Stomach (tissue), 9 donors: ENCODE results near the gene HMGN1. TPM values are rescaled to one million over a fixed set of nuclear protein-coding genes. Genes with fewer than 3 reads are reported as not detected.

Experiments
- DNase-seq, 2 donors: peaks; one replicate each; pipeline versions ENCODE4 v3.0.0 to v3.0.0-alpha.2; 2013 to 2019
- H3K27ac ChIP-seq, 5 donors: fragments of 200-600 bp in 4 of 5; sonication (generic) in 4 of 5; one replicate each; pipeline ENCODE4 v1.5.1; 2013 to 2019; ENCODE audit warnings: mild to moderate bottlenecking in 1 of 5, moderate library complexity in 1 of 5
- H3K27me3 ChIP-seq, 3 donors: fragments of 200-600 bp; sonication (generic); one replicate each; pipeline ENCODE4 v1.5.1; 2017 to 2019; ENCODE audit warnings: mixed run types in 1 of 3
- H3K36me3 ChIP-seq, 4 donors: fragments of 200-600 bp; sonication (generic); 1 replicate in 3 of 4; 2 replicates in 1 of 4; pipeline ENCODE4 v1.5.1; 2016 to 2019
- H3K4me1 ChIP-seq, 4 donors: fragments of 200-600 bp; sonication (generic); one replicate each; pipeline ENCODE4 v1.5.1; 2016 to 2019
- H3K4me3 ChIP-seq, 4 donors: fragments of 200-600 bp; sonication (generic) in 3 of 4; one replicate each; pipeline ENCODE4 v1.5.1; 2016 to 2019; ENCODE audit warnings: mild to moderate bottlenecking in 1 of 4
- H3K9me3 ChIP-seq, 4 donors: fragments of 200-600 bp; sonication (generic); one replicate each; pipeline ENCODE4 v1.5.1; 2016 to 2019
- EP300 ChIP-seq: sonication (generic); formaldehyde crosslinking; IDR thresholded peaks from one replicate; pipeline ENCODE4 v1.6.1; 2017; ENCODE audit warnings: antibody characterized with exemption
- POLR2A ChIP-seq, 4 donors: fragments of 450-650 bp; IDR thresholded peaks; one replicate each; pipeline ENCODE4 v1.6.1; 2016; ENCODE audit warnings: antibody characterized with exemption in 4 of 4, control low read depth in 2 of 4, mild to moderate bottlenecking in 1 of 4, moderate library complexity in 1 of 4
- POLR2AphosphoS5 ChIP-seq, 3 donors: sonication (generic); formaldehyde crosslinking; IDR thresholded peaks; one replicate each; pipeline ENCODE4 v1.6.1; 2016; ENCODE audit warnings: antibody characterized with exemption in 3 of 3
- WGBS, 5 donors: extraction: QIAGEN DNeasy Blood & Tissue Kit in 3 of 5; methylation state at CpG; one replicate each; pipeline versions ENCODE4 v1.1.5 to v1.1.7; 2013 to 2018; 5-methylcytosine and 5-hydroxymethylcytosine counted together
- intact Hi-C: fragments of 100-400 bp; cut with DNase I; formaldehyde crosslinking; loops from one replicate; pipeline ENCODE4 v1.15.1; 2023; ENCODE audit warnings: low total_unique reads
- polyA plus RNA-seq, 3 donors: library from polyadenylated mRNA; stranded (reverse); fragments of 200-250 nt; gene quantifications; one replicate each; pipeline ENCODE4 v1.2.3, GENCODE V29; 2013
- total RNA-seq, 5 donors: library from RNA; depleted of rRNA; stranded (reverse); fragments of >200 nt; gene quantifications; one replicate each; pipeline versions ENCODE4 v1.1.0 to v1.2.3, GENCODE V29; 2014 to 2016
- TF ChIP-seq, protein P1 (sequence below), 7 experiments: fragments of 450-650 bp in 4 of 7; fragments of 200-600 bp in 3 of 7; sonication (generic) in 3 of 7; IDR thresholded peaks; one replicate each; pipeline ENCODE4 v1.5.1; 2016 to 2019; ENCODE audit warnings: antibody characterized with exemption in 7 of 7, control low read depth in 2 of 7, mild to moderate bottlenecking in 1 of 7
- donor health status: healthy with polysubstance abuse.
- donor health status: Bipolar disorder and iron deficiency.
- donor health status: healthy.

HMGN1 gene
- total and polyA plus RNA-seq, 8 donors: 39.1 to 321 (median 131) TPM

DNA sequence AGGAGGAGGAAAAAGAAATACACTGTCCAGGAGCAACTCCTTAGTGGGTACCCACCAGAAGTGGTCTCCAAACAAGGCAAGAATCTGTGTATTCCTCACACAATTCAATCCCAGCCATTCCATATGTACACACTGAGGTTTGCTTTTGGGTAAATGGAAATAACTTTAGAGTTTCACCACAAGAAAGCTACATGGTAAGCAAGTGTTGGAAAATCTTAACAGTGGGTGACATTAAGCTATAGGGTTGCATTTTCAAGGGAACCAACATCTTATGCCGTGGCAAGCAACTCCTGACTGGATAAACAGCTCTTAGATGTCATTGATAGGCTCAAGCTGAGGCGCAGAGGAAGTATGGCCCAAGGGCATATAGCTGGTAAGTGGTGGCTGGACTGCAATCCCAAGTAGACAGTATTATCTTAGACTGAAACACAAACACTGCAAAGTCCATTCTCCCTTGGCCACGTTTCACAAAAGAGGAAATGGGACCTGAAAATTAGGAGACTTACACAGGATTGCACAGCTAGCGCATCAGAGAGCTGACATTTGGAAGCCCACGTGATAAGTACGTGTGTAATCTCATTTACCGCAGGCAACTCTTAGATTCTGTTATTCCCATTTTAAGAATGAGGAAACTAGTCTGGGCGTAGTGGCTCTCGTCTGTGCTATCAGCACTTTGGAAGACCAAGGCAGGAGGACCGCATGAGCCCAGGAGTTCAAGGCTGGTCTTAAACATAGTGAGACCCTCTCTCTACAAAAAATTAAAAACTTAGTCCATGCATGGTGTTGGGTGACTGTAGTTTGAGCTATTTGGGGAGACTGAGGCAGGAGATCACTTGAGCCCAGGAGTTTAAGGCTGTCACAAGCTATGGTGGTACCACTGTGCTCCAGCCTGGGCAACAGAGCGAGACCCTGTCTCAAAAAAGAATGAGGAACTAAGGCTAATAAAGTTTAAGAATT is 31.5 kb downstream of the HMGN1 start:
- Histone ChIP-seq H3K27me3 (no peaks in the 10 kb centered on the region), H3K27ac (peak overlapping the region in 2 of 5 donors; percentile 2 to 45), H3K36me3 (no peaks in the 10 kb centered on the region), H3K4me1 (peaks cover 4 to 37% (median 18%) of the 10 kb centered on the region in 4 donors), H3K9me3 (no peaks in the 10 kb centered on the region), H3K4me3 (no peak overlapping the region)
- peak in 1 of 2 donors; percentile 56 for DNase-seq
- intact Hi-C loops: no loop called here
- 29 to 52% (median 40%) methylated on average over 11 of the region's 11 CpGs for WGBS, 5 donors
- TF ChIP-seq, protein P1, sequence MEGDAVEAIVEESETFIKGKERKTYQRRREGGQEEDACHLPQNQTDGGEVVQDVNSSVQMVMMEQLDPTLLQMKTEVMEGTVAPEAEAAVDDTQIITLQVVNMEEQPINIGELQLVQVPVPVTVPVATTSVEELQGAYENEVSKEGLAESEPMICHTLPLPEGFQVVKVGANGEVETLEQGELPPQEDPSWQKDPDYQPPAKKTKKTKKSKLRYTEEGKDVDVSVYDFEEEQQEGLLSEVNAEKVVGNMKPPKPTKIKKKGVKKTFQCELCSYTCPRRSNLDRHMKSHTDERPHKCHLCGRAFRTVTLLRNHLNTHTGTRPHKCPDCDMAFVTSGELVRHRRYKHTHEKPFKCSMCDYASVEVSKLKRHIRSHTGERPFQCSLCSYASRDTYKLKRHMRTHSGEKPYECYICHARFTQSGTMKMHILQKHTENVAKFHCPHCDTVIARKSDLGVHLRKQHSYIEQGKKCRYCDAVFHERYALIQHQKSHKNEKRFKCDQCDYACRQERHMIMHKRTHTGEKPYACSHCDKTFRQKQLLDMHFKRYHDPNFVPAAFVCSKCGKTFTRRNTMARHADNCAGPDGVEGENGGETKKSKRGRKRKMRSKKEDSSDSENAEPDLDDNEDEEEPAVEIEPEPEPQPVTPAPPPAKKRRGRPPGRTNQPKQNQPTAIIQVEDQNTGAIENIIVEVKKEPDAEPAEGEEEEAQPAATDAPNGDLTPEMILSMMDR (IDR thresholded peaks at IDR 0.05): no peak
- TF ChIP-seq POLR2AphosphoS5 (IDR thresholded peaks at IDR 0.05): peak in 1 of 3 donors; percentile 36
- no peak for TF ChIP-seq POLR2A (IDR thresholded peaks at IDR 0.05)
- no peak for TF ChIP-seq EP300

DNA sequence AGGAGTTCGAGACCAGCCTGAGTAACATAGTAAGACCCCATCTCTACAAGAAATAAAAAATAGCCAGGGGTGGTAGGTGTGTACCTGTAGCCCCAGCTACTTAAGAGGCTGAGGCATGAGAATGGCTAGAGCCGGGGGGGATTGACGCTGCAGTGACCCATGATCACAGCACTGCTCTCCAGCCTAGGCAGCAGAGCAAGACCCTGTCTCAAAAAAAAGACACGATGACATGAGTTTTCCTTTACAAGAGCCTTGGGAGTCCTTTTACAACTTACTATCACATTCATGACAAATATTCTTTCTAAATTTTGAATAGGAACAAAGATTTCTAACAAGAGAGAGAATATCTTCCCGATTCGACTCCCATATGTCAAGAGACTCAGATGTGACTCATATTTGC is 32.2 kb downstream of the HMGN1 start:
- peaks cover 9 to 42% (median 24%) of the 10 kb centered on the region in 4 donors for H3K4me1 ChIP-seq
- peak overlapping the region in 2 of 5 donors; percentile 2 to 45 for H3K27ac ChIP-seq
- no peak for DNase-seq
- peaks cover 0 to under 1% (median 0%) of the 10 kb centered on the region in 4 donors for H3K36me3 ChIP-seq
- intact Hi-C loops: no loop called here
- TF ChIP-seq, protein P1 (IDR thresholded peaks at IDR 0.05): no peak
- TF ChIP-seq POLR2A (IDR thresholded peaks at IDR 0.05) (no peak), EP300 (no peak), POLR2AphosphoS5 (IDR thresholded peaks at IDR 0.05) (no peak)
- WGBS, 5 donors: 89 to 91% (median 90%) methylated on average over 6 of the region's 6 CpGs
- no peaks in the 10 kb centered on the region for H3K9me3 ChIP-seq
- no peaks in the 10 kb centered on the region for H3K27me3 ChIP-seq
- no peak overlapping the region for H3K4me3 ChIP-seq

DNA sequence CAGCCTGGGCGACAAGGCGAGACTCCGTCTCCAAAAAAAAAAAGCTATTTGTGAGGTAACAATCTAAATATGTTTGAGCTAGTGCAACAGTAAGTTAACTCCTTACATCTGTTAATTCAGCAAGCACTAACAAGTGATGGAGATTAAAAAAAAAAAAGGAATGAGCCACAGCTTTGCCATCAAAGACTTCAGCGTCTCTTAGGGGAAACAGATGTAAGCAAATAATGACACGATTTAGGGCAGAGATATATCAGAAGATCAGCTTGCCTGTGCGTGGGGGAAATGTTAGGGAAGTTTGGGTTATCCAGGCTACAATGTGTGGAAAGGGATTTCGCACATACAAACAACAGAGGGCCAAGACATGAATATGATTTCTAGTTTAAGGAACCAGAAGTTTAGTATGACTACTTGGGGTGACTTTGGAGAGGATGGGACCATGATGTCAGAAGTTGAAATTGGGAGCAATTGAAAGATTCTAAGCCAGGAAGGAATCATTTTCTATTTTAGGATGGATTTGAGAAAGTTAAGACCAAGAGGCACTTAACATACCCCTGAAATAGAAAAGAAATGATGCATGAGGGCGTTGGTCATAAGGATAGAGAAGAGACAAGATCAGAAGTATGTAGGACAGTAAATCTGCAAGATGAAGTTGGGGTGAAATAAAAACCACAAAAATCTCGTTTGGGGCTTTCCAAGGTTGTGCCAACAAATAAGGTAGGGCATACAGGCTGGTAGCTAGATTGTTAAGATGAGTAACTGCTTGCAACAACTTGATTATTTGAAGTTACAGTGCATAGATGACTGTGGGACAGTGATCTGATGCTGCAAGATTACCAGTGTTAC is 33.1 kb downstream of the HMGN1 start:
- Histone ChIP-seq H3K4me1 (peaks cover 17 to 51% (median 30%) of the 10 kb centered on the region in 4 donors), H3K27ac (no peak overlapping the region), H3K36me3 (peaks cover 0 to 9% (median 5%) of the 10 kb centered on the region in 4 donors), H3K9me3 (no peaks in the 10 kb centered on the region), H3K27me3 (no peaks in the 10 kb centered on the region), H3K4me3 (no peak overlapping the region)
- WGBS, 5 donors: 70 to 79% (median 76%) methylated on average over 9 of the region's 9 CpGs
- no peak for DNase-seq
- intact Hi-C loops: no loop called here
- TF ChIP-seq POLR2AphosphoS5 (IDR thresholded peaks at IDR 0.05): no peak
- no peak for TF ChIP-seq POLR2A (IDR thresholded peaks at IDR 0.05)
- TF ChIP-seq, protein P1 (IDR thresholded peaks at IDR 0.05): no peak
- TF ChIP-seq EP300: no peak
